A549 (cell line): Measurements from ENCODE around the gene PRKD2. TPM values are rescaled to one million over a fixed set of nuclear protein-coding genes. Genes with fewer than 3 reads are reported as not detected.

ENCODE experiments used
- ATAC-seq, 2 experiments: fragments of 200-7000 bp in 1 of 2; fragments of >200 bp in 1 of 2; cut with Nextera tagmentation in 1 of 2; cut with Tn5 transposase in 1 of 2; 3 replicates each; pipeline versions ENCODE4 v1.8.0 to v1.9.1; 2018 to 2020; ENCODE audit warnings: mild to moderate bottlenecking in 1 of 2, moderate library complexity in 1 of 2
- CTCF ChIA-PET: fragments of 300-600 bp; sonication (Branson Sonifier 250); formaldehyde crosslinking; extraction: SDS; loops from one replicate; lab custom pipeline; 2021; ENCODE audit warnings: antibody characterized with exemption, inconsistent platforms; lab: Yijun Ruan, JAX
- POLR2A ChIA-PET: fragments of 350-600 bp; formaldehyde crosslinking; extraction: SDS; loops from one replicate; lab custom pipeline; 2021; ENCODE audit warnings: antibody characterized with exemption, inconsistent platforms; lab: Yijun Ruan, JAX
- DNase-seq, 2 experiments: peaks; one replicate each; pipeline versions ENCODE4 v3.0.0 to v3.0.0-alpha.2; 2011 to 2016; ENCODE audit warnings: low read depth in 1 of 2, low spot score in 1 of 2
- FAIRE-seq: peaks from 2 replicates; lab custom pipeline; 2011; peaks lifted over from hg19 to GRCh38; lab: Jason Lieb, UNC
- H3K27ac ChIP-seq, 2 experiments: fragments of >200 bp; sonication (Bioruptor Twin); formaldehyde crosslinking; 3 replicates each; pipeline ENCODE4 v1.5.1; 2016 to 2017
- H3K4me1 ChIP-seq: fragments of >200 bp; sonication (Bioruptor Twin); formaldehyde crosslinking; 3 replicates; pipeline ENCODE4 v1.6.1; 2016
- H3K4me2 ChIP-seq: fragments of >200 bp; sonication (Bioruptor Twin); formaldehyde crosslinking; 3 replicates; pipeline ENCODE4 v1.6.1; 2016
- H3K4me3 ChIP-seq: fragments of >200 bp; sonication (Bioruptor Twin); formaldehyde crosslinking; 3 replicates; pipeline ENCODE4 v1.5.1; 2016
- H3K9me3 ChIP-seq: fragments of >200 bp; sonication (Bioruptor Twin); formaldehyde crosslinking; 3 replicates; pipeline ENCODE4 v1.6.1; 2016
- CTCF ChIP-seq: fragments of >200 bp; sonication (Bioruptor Twin); formaldehyde crosslinking; IDR thresholded peaks from 3 replicates; pipeline ENCODE4 v1.5.1; 2016
- FOSB ChIP-seq: fragments of 250-450 bp; sonication (Bioruptor Pico); IDR thresholded peaks from 2 replicates; pipeline ENCODE4 v1.5.0; 2020; ENCODE audit warnings: mild to moderate bottlenecking, moderate library complexity
- HMGXB4 ChIP-seq: fragments of 250-450 bp; sonication (Bioruptor Pico); IDR thresholded peaks from 2 replicates; pipeline ENCODE4 v1.5.0; 2021; ENCODE audit warnings: mild to moderate bottlenecking, moderate library complexity, borderline replicate concordance
- HOXA7 ChIP-seq: fragments of 250-450 bp; sonication (Bioruptor Pico); IDR thresholded peaks from 2 replicates; pipeline ENCODE4 v1.5.0; 2020; ENCODE audit warnings: mild to moderate bottlenecking, moderate library complexity
- HOXB13 ChIP-seq: fragments of 250-450 bp; sonication (Bioruptor Pico); IDR thresholded peaks from 2 replicates; pipeline ENCODE4 v1.5.0; 2020; ENCODE audit warnings: low read depth, mild to moderate bottlenecking, moderate library complexity
- HOXB5 ChIP-seq: fragments of 250-450 bp; sonication (Bioruptor Pico); IDR thresholded peaks from 2 replicates; pipeline ENCODE4 v1.5.0; 2020; ENCODE audit warnings: mild to moderate bottlenecking, moderate library complexity
- KDM5A ChIP-seq: fragments of 200-600 bp; sonication (generic); IDR thresholded peaks from 2 replicates; pipeline ENCODE4 v1.6.1; 2016; ENCODE audit warnings: antibody characterized with exemption, mild to moderate bottlenecking
- NFE2L2 ChIP-seq: fragments of 150-350 bp; conservative IDR thresholded peaks from 2 replicates; pipeline ENCODE4 v1.6.1; 2014; ENCODE audit warnings: low read length
- PHF8 ChIP-seq: fragments of 200-600 bp; sonication (generic); IDR thresholded peaks from 2 replicates; pipeline ENCODE4 v1.6.1; 2016; ENCODE audit warnings: low read depth, mild to moderate bottlenecking, antibody characterized with exemption, moderate library complexity, borderline replicate concordance
- POLR2AphosphoS2 ChIP-seq: conservative IDR thresholded peaks from 2 replicates; pipeline ENCODE4 v1.6.1; 2012; ENCODE audit warnings: low read length, improper control_type of control experiment, inconsistent platforms
- RAD21 ChIP-seq, 2 experiments: fragments of >200 bp in 1 of 2; sonication (Bioruptor Twin) in 1 of 2; formaldehyde crosslinking in 1 of 2; IDR thresholded peaks in 1 of 2; conservative IDR thresholded peaks in 1 of 2; 2 replicates in 1 of 2; 3 replicates in 1 of 2; pipeline ENCODE4 v1.6.1; 2012 to 2018; ENCODE audit warnings: inconsistent platforms in 1 of 2
- SMC3 ChIP-seq: fragments of >200 bp; sonication (Bioruptor Twin); formaldehyde crosslinking; IDR thresholded peaks from 3 replicates; pipeline ENCODE4 v1.6.1; 2018; ENCODE audit warnings: inconsistent platforms
- ZSCAN20 ChIP-seq: fragments of 250-450 bp; sonication (Bioruptor Pico); IDR thresholded peaks from 2 replicates; pipeline ENCODE4 v1.8.0; 2022; ENCODE audit warnings: mild to moderate bottlenecking, moderate library complexity
- WGBS: methylation state at CpG from one replicate; pipeline ENCODE4 v1.1.6; 2017; ENCODE audit errors: missing lambda C conversion rate; 5-methylcytosine and 5-hydroxymethylcytosine counted together
- polyA plus RNA-seq, 4 experiments: library from polyadenylated mRNA; depleted of rRNA in 3 of 4; stranded (reverse); fragments of >200 nt; fragmentation: RNase III in 1 of 4; extraction: RNeasy Plus Mini Kit Qiagen cat#74134 plus additional on column Dnase treatment in 1 of 4; gene quantifications; 2 replicates in 3 of 4; 3 replicates in 1 of 4; pipeline ENCODE4 v1.2.3, GENCODE V29; 2011 to 2017

The PRKD2 gene
- polyA plus RNA-seq, 2 of the 4 experiments (the other 2 are of a cell fraction), result 8.3 to 24.6 TPM

- 51% methylated on average over 17 of the region's 20 CpGs for WGBS
- H3K9me3 ChIP-seq, result no peaks in the 10 kb centered on the region
- peak overlapping the region in 1 of 2 experiments; percentile 22; a peak in 1 of 6 replicates for H3K27ac ChIP-seq
- TF ChIP-seq CTCF, result peak; percentile 97
- peak; percentile 60 for TF ChIP-seq SMC3
- peak; percentile 73 to 76 for TF ChIP-seq RAD21 (conservative IDR thresholded peaks at IDR 0.05 in 1 of 2, IDR thresholded peaks at IDR 0.05 in 1 of 2)
- no peak for TF ChIP-seq NFE2L2
- H3K4me2 ChIP-seq, result no peak overlapping the region
- ChIA-PET POLR2A (interaction anchor here (1.3 to 1.4 kb wide), 2 partner anchors 12 to 67 kb away, joined by 3 read pairs; partner anchors contain the start of genes DACT3 and PRKD2), CTCF (interaction anchor here (0.5 to 12.9 kb wide), 44 partner anchors 9 to 371 kb away, joined by 3 to 205 read pairs (median 4); partner anchors contain the start of genes CALM3, DACT3, FKRP and GNG8)
- FAIRE-seq, result no peak
- peak; percentile 61 to 89 for ATAC-seq
- no peak overlapping the region for H3K4me3 ChIP-seq
- H3K4me1 ChIP-seq, result peaks cover 38% of the 10 kb centered on the region
- DNase-seq, result peak; percentile 72 to 92
These were observed 11.9 kb upstream of the PRKD2 start for GRCh38 chr19:46728693-46729339.

- ChIA-PET POLR2A (interaction anchor here (1.3 to 1.4 kb wide), 2 partner anchors 12 to 67 kb away, joined by 3 read pairs; partner anchors contain the start of genes DACT3 and PRKD2), CTCF (interaction anchor here (0.5 to 12.9 kb wide), 37 partner anchors 8 to 332 kb away, joined by 3 to 205 read pairs (median 5); partner anchors contain the start of genes CALM3, DACT3, FKRP and GNG8)
- Histone ChIP-seq H3K27ac (peak overlapping the region in 1 of 2 experiments; percentile 22; a peak in 1 of 6 replicates), H3K4me3 (no peak overlapping the region), H3K4me2 (no peak overlapping the region), H3K9me3 (no peaks in the 10 kb centered on the region), H3K4me1 (peaks cover 32% of the 10 kb centered on the region)
- no peak for FAIRE-seq
- 94% methylated on average over 14 of the region's 14 CpGs for WGBS
- TF ChIP-seq HOXB13 (CRISPR knock-in tag), result no peak
- no peak for TF ChIP-seq HOXB5
- TF ChIP-seq NFE2L2, result no peak
- no peak for TF ChIP-seq HMGXB4
- TF ChIP-seq KDM5A, result no peak
- no peak for TF ChIP-seq ZSCAN20 (CRISPR knock-in tag)
- no peak for TF ChIP-seq HOXA7 (CRISPR knock-in tag)
- no peak for DNase-seq
- no peak for ATAC-seq
These were observed 11.3 kb upstream of the PRKD2 start for GRCh38 chr19:46728208-46728607.

- Histone ChIP-seq H3K9me3 (no peaks in the 10 kb centered on the region), H3K27ac (no peak overlapping the region), H3K4me2 (no peak overlapping the region)
- WGBS, result 88% methylated on average over 11 of the region's 11 CpGs
- DNase-seq, result no peak
- TF ChIP-seq PHF8 (no peak), FOSB (CRISPR knock-in tag) (no peak), POLR2AphosphoS2 (0 out of 2 replicates have a peak, but pooled peaks have one; percentile 13)
- TF ChIP-seq, all 56 proteins: peak for 1
- ChIA-PET CTCF (interaction anchor here (0.6 to 12.9 kb wide), 36 partner anchors 8 to 356 kb away, joined by 3 to 205 read pairs (median 5); partner anchors contain the start of genes CALM3, DACT3, FKRP and GNG8), POLR2A (interaction anchor here (1.3 to 1.4 kb wide), 2 partner anchors 11 to 66 kb away, joined by 3 read pairs; partner anchors contain the start of genes DACT3 and PRKD2)
- FAIRE-seq (no peak), ATAC-seq (no peak)
- peaks cover 29% of the 10 kb centered on the region for H3K4me1 ChIP-seq
- no peak overlapping the region for H3K4me3 ChIP-seq
These were observed 10.8 kb upstream of the PRKD2 start for GRCh38 chr19:46727757-46728156.
